ENCODE results near the gene IMMP2L.

Gene IMMP2L

DNA sequence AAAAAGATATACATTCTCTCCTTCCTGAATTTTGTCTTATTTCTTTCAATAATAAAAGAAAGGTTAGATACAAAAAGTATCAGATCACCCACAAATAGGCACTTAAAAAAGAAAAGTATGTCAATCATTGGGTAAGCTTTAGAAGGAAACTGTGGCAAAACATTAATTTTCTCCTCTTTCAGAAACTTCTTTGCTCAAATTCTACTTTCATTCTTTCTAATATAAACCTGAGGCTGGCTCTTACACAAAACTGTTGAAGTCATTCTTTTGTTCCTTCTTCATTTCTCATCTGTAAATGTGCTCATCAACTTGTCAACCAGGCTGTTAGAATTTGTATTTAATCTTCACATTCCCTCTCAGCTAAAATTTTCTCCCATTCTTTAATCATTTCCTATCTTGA is 346.7 kb downstream of the IMMP2L start:
- DNase-seq (ENCODE audit: low spot score) = no peak

GRCh38 chr7:111212857-111213523 is 349.3 kb downstream of the IMMP2L start:
- no peak for DNase-seq (ENCODE audit: low spot score)

- DNase-seq (ENCODE audit: low spot score) = no peak
Measured at GRCh38 chr7:111210996-111211395, 351.3 kb downstream of the IMMP2L start.

DNA sequence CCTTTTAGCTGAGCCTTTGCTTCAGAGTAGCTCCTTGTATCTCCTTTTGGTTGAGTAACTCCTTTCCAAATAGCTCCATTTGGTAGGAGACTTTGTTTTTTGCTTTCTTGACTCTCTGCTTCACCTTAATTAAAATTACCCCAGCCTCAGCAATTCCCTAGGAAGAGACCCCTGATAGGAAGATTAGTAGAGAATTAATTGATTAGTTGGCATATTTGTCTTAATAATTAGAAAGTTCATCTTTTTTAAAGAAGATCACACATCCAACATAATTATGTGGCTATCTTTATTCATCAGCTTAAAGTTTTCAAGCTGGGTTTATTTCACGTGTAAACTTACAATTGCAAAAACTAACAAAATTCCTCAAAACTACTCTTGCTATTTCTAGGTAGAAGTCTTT is 352.2 kb downstream of the IMMP2L start:
- no peak for DNase-seq (ENCODE audit: low spot score)

DNA sequence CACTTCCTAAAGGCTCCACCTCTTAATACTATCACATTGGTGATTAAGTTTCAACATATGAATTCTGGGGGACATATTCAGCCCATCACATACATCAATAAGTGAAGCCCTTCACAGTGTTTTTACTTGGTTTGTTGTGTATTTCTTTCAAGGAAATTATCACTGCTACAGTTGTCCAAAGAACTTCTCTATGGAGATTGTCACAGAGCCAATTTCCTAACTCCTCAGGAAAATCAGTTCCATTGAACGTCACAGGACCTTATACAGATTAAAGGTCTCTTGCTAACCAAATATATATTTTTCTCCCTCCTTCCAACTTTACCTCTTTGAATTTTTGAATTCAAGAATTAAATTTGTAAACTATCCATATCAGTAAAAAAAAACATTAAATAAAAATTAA is 357.0 kb downstream of the IMMP2L start:
- no peak for DNase-seq (ENCODE audit: low spot score)

GRCh38 chr7:111202321-111202720 is 360.0 kb downstream of the IMMP2L start:
- DNase-seq (ENCODE audit: low spot score) = no peak

DNA sequence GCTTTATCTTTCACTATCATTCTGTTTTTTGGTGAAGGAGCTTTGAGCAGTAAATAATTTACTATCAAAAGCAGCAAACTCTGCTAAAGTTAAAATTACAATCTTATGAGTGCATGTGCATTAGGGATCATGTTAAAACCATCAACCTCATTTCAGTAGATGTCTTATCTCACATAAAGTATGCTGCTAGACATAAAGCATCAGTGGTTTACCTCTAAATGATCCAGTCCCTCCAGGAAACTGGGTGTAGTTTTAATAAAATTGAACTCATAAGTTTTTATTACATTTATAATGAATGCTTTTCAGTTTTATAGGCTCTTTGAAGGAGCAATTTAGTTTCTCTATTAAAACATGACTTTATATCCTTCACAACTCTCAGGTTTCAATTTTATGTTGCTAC is 362.6 kb downstream of the IMMP2L start:
- DNase-seq (ENCODE audit: low spot score) = no peak

- no peak for DNase-seq (ENCODE audit: low spot score)
Measured at GRCh38 chr7:111198255-111198654, 364.0 kb downstream of the IMMP2L start.

DNA sequence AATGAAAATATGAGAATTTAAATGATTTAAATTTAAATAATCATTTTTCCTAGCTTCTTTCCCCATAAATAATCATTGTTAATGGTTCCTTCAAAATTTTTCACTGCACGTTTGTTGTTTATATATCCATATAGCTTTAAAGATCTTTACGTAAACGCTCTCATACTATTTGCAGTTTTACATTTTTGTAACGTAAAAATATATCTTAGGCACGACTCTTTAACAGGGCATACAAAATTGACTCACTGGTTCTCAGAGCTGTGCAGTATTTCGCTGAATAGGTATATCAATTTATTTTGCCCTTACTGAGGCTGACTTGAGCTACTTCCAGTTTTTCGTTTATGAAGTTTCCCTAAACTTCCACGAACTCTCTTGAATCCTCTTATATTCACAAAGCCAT is 365.6 kb downstream of the IMMP2L start:
- no peak for DNase-seq (ENCODE audit: low spot score)

- no peak for DNase-seq (ENCODE audit: low spot score)
Measured at GRCh38 chr7:111192614-111193413, 369.5 kb downstream of the IMMP2L start.

DNA sequence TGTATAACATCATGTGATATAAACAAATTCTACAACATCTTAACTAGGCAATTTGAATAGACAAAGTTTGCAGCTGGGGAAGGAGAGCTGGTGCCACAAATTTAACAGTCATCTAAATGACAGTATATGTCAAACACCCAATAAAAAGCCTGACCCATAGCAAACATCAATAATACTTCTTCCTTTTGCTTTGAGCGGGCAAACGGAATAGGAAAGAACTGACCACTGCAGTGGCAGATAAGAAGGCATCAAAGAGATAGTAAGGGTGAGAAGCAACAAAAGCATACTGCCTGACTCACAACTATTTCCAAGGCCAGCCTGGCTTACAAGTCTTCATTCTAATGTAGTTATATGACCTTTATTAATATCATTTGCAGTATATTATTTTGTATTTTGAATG is 371.5 kb downstream of the IMMP2L start:
- no peak for DNase-seq (ENCODE audit: low spot score)

DNA sequence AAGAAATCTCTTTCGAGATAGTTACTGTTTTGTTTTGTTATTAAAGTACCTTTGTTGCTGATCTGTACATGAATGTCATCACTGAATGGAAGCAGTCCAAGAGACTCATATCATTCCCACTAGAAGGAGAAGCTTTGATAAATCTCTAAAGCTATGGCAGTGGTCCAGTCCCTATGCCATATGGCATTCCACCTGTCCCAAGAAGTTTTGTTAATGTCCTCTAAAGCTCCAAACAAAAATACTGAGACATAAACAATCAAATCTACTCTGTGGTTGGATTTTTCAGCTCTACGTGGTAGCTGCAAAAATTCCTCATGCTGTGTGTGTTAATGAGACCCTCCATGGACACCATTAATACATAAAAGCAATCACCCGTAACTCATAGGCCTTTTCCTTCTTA is 377.3 kb downstream of the IMMP2L start:
- DNase-seq (ENCODE audit: low spot score) = no peak

DNA sequence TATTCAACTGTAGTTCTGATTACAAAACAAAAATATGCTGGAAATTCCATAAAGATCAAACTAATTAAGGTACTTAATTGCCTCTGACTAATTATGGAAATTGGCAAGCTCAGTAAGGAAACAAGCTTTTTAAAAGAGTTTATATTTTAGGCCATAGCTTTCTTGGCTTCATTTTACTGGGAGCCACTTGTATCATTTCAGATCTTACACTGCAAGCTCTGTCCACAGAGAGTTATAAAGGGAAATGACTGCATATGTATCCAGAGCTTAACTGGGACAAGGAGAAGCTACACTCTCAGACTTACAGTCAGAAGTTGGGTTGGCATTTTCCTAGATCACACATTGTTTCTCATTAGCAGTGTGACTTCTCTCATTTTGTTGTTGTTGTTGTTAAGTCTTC is 379.0 kb downstream of the IMMP2L start:
- DNase-seq (ENCODE audit: low spot score) = no peak

GRCh38 chr7:111180338-111180737 is 382.0 kb downstream of the IMMP2L start:
- no peak for DNase-seq (ENCODE audit: low spot score)

DNA sequence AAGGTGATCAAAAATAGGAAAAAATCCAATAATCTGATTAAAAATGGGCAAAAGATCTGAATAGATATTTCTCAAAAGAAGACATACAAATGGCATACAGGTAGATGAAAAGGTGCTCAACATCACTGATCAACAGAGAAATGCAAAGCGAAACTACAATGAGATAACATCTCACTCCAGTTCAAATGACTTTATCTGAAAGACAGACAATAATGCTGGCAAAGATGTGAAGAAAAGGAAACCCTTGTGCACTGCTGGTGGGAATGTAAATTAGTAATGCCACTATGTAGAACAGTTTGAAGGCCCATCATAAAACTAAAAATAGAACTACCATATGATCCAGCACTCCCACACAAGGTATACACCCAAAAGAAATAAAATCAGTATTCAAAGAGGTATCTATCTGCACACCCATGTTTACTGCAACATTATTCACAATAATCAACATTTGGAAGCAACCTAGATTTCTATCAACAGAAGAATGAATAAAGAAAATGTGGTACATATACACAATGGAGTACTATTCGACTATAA is 386.3 kb downstream of the IMMP2L start:
- no peak for DNase-seq (ENCODE audit: low spot score)

DNA sequence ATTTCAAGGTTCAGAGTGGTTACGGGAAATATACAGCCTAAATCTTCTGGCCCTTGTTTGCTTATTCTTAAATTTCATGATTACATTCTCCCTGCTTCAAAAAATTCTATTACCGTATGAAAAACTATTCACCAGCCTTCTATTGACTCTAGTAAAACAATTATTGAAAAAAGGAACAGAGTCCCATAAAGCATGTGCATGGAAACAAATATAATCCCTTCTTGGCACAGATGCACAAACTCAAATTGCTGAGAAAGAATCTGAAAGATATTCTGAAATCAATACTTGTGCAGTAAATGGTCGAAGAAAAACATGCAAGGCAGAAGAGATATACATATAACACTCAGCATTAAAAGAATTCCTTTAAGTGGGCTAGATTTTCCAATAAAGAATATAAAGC is 387.8 kb downstream of the IMMP2L start:
- no peak for DNase-seq (ENCODE audit: low spot score)

- DNase-seq (ENCODE audit: low spot score) = no peak
Measured at GRCh38 chr7:111173990-111174389, 388.3 kb downstream of the IMMP2L start.

- DNase-seq (ENCODE audit: low spot score) = no peak
Measured at GRCh38 chr7:111173528-111173927, 388.8 kb downstream of the IMMP2L start.

DNA sequence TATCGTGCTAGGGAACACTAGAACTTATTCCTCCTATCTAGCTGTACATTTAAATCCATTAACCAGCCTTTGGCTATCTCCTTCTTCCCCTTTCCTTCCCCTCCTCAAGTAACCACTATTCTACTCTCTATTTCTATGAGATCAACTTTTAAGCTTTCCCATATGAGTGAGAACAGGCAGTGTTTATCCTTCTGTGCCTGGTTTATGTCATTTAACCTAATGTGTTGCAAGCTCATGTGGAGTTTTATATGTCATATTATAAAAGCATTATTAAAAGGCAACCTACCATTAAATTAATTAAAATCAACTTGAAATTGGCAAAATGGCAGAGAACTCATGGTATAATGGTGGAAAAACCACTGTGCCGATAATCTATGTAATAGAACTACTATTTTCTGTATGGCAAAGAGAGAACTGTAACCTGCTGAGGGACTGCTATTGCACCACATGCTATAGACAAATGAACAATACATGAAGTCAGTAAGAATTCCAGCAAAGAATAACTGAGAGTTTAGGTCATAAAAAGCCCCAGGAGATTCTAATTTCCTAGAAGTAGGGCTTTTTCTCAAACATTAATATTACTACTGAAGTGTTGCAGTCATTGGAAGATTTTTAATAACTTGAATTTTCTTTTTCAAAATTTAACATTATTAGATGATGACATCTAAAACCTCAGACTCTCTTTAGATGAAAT is 389.6 kb downstream of the IMMP2L start:
- no peak for DNase-seq (ENCODE audit: low spot score)

DNA sequence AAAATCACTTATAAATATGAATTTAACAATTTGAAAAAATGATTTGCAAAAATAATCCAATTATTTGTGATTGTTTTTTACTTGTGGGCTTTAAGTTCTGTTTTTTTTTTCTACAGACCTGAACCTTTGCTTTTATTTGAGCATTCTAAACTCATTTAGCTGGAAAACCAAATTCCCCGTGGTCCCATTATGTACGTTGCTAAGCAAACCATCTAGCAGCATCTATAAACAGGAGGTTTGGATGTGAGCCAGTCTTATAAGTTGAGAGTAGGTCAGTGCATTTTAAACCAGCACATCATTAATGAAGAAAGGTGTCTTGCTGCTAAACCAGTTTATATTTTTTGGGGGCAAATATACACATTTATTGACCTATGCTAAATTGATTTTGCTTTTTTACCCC is 394.1 kb downstream of the IMMP2L start:
- no peak for DNase-seq (ENCODE audit: low spot score)

DNA sequence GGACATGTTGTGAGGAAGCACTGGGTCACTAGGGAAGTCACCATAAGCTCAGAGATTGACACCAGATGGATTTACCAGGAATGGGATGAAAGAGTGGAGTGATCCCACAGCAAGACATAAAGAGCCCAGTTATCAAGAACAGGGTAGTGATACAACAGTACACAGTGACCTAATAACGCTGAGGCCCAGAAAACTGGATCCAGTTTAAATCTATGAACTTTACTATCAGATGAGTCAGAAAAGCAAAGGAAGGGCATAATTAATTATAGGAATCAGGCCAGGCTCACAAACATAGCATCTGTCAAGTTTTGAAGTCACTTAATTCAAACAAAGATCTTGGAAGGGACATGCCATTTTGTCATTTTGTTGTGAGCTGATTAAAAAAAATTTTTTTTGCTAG is 397.9 kb downstream of the IMMP2L start:
- no peak for DNase-seq (ENCODE audit: low spot score)

- no peak for DNase-seq (ENCODE audit: low spot score)
Measured at GRCh38 chr7:111162692-111163091, 399.6 kb downstream of the IMMP2L start.

DNA sequence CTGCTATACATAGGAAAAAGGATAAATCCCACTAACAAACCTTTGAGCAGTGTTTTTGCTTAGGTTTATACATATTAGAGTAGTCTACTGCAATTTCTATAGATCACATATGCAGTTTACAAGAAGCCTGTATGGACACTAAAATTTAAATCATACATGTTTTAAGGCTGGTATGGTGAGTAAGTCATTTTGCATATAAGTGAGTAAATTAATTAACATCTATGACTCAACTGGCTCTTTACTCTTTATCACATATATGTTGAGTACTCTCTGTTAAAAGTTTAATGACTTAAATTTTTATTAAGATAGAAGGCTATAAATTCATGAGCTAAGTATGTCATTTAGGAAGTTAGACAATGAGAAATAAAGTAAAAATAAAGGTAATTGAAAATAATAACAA is 402.0 kb downstream of the IMMP2L start:
- DNase-seq (ENCODE audit: low spot score) = no peak
